Measurements from ENCODE around the gene PTPRK. TPM values are rescaled to one million over a fixed set of nuclear protein-coding genes. Genes with fewer than 3 reads are reported as not detected.

The PTPRK gene
- total and polyA plus RNA-seq, 9 of the 15 experiments (the other 6 are each of a cell fraction or from before 2014, with no cell fraction given) = 0.04 to 0.51 TPM; not detected in 7

- H3K36me3 ChIP-seq (ENCODE audit: control insufficient read depth, insufficient read depth, low read length) = no peaks in the 10 kb centered on the region
- H3K27ac ChIP-seq (ENCODE audit: extremely low read depth, low read depth, low read length) = no peak overlapping the region
- ChIA-PET CTCF (ENCODE audit: low intra/inter-chr PET ratio) (no interaction called here), POLR2A (interaction anchor here (0.6 kb wide), 1 partner anchor 12 kb away, joined by 3 read pairs; no protein-coding TSS in a partner anchor)
- no peaks in the 10 kb centered on the region for H4K20me1 ChIP-seq (replicated peaks; ENCODE audit: control insufficient read depth, insufficient read depth, low read length)
- H3K4me3 ChIP-seq = no peak overlapping the region
- DNase-seq (ENCODE audit: extremely low read depth in 1 of 4, low spot score in 3 of 4) = no peak
- H3K4me2 ChIP-seq (ENCODE audit: insufficient read depth, low read length) = no peak overlapping the region
- no peak for FAIRE-seq
- H3K9me1 ChIP-seq (ENCODE audit: control insufficient read depth, insufficient read depth, low read length) = no peaks in the 10 kb centered on the region
- in situ Hi-C loops (cut with MboI) = no loop called here
- 2% methylated on average over 5 of the region's 5 CpGs for WGBS (ENCODE audit: insufficient coverage, low coverage, missing lambda C conversion rate)
- no peak for ATAC-seq
- H3K9me3 ChIP-seq (replicated peaks; ENCODE audit: control insufficient read depth, insufficient read depth, low read depth, low read length) = no peaks in the 10 kb centered on the region
- no peak overlapping the region for H2AFZ ChIP-seq (ENCODE audit: low read depth, low read length)
- intact Hi-C loops (cut with micrococcal nuclease) = no loop called here
- H3K9ac ChIP-seq (ENCODE audit: insufficient read depth in 1 of 2, low read depth in 2 of 2, low read length in 2 of 2) = no peak overlapping the region
- no peaks in the 10 kb centered on the region for H3K79me2 ChIP-seq (ENCODE audit: control insufficient read depth, insufficient read depth, low read length)
- no TSS peak for BruUV-seq (replicated peaks)
- H3K27me3 ChIP-seq (ENCODE audit: control insufficient read depth in 2 of 2, insufficient read depth in 2 of 2, low read length in 2 of 2) = no peaks in the 10 kb centered on the region
- no peaks in the 10 kb centered on the region for H3K4me1 ChIP-seq (replicated peaks in 1 of 2; ENCODE audit: control insufficient read depth in 2 of 2, insufficient read depth in 2 of 2, low read length in 2 of 2)
- TF ChIP-seq GTF2A2 (tag; IDR thresholded peaks at IDR 0.05) (no peak), ZNF280B (CRISPR knock-in tag; IDR thresholded peaks at IDR 0.05) (no peak), MCM3 (IDR thresholded peaks at IDR 0.05) (no peak), ZNF507 (tag; conservative IDR thresholded peaks at IDR 0.05) (no peak), LCOR (CRISPR knock-in tag; IDR thresholded peaks at IDR 0.05) (no peak), ZNF134 (CRISPR knock-in tag; conservative IDR thresholded peaks at IDR 0.05) (no peak), GABPA (tag; conservative IDR thresholded peaks at IDR 0.05; ENCODE audit: low read depth) (no peak), ZMIZ1 (IDR thresholded peaks at IDR 0.05; ENCODE audit: low read depth in 2 of 2, low read length in 2 of 2) (no peak), PRDM10 (IDR thresholded peaks at IDR 0.05; ENCODE audit: partially characterized antibody) (no peak), RBM14 (IDR thresholded peaks at IDR 0.05; ENCODE audit: borderline replicate concordance, insufficient read depth, low read depth, low read length) (no peak), ARHGAP35 (IDR thresholded peaks at IDR 0.05; ENCODE audit: partially characterized antibody) (no peak), CEBPB (tag; IDR thresholded peaks at IDR 0.05) (no peak), RAD21 (CRISPR knock-in tag; conservative IDR thresholded peaks at IDR 0.05 in 1 of 2, IDR thresholded peaks at IDR 0.05 in 1 of 2) (no peak), PTTG1 (tag; IDR thresholded peaks at IDR 0.05; ENCODE audit: low read depth) (no peak)
These were observed 186.7 kb downstream of the PTPRK start for GRCh38 chr6:128333581-128334223.

Data from K562 (cell line).